Upper lobe of right lung (tissue), 1 donor: ENCODE results near the gene GGA3. TPM values are rescaled to one million over a fixed set of nuclear protein-coding genes. Genes with fewer than 3 reads are reported as not detected.

ENCODE experiments used
- ATAC-seq: fragments of 200-7000 bp; cut with Tn5 transposase; one replicate; pipeline ENCODE4 v1.9.1; 2020; ENCODE audit warnings: mild to moderate bottlenecking, moderate library complexity
- DNase-seq: peaks from one replicate; pipeline ENCODE4 v3.0.0-alpha.2; 2020
- H3K27ac ChIP-seq: fragments of 200-600 bp; one replicate; pipeline ENCODE4 v1.8.0; 2022
- H3K27me3 ChIP-seq: fragments of 200-600 bp; one replicate; pipeline ENCODE4 v1.8.0; 2022; ENCODE audit warnings: mild to moderate bottlenecking
- H3K36me3 ChIP-seq: fragments of 200-600 bp; one replicate; pipeline ENCODE4 v1.8.0; 2022
- H3K4me1 ChIP-seq: fragments of 200-600 bp; one replicate; pipeline ENCODE4 v1.8.0; 2022
- H3K4me3 ChIP-seq: fragments of 200-600 bp; one replicate; pipeline ENCODE4 v1.8.0; 2022; ENCODE audit warnings: mild to moderate bottlenecking
- H3K9me3 ChIP-seq: fragments of 200-600 bp; one replicate; pipeline ENCODE4 v1.8.0; 2022
- CTCF ChIP-seq: fragments of 200-600 bp; IDR thresholded peaks from one replicate; pipeline ENCODE4 v1.8.0; 2022; ENCODE audit warnings: antibody characterized with exemption
- intact Hi-C: fragments of 100-400 bp; cut with DNase I; formaldehyde crosslinking; loops from one replicate; pipeline ENCODE4 v1.11.0; 2022
- total RNA-seq: library from RNA; stranded (reverse); fragmentation: NEBNext Ultra II Directional; extraction: Animal tissue kit (Norgen Biotek cat#: 25700); gene quantifications from one replicate; pipeline ENCODE4 v1.2.1, GENCODE V29; 2021
- donor health status: DM: no; HTN: yes; CAD: no; lungs with severe emphysema.

The GGA3 gene
- total RNA-seq, 1 donor from 2014 or later: 52.7 TPM

GRCh38 chr17:75252039-75252816 lies 9.2 kb downstream of the GGA3 start:
- no peaks in the 10 kb centered on the region for H3K27me3 ChIP-seq
- no peak for TF ChIP-seq CTCF
- no peak overlapping the region for H3K27ac ChIP-seq
- no peaks in the 10 kb centered on the region for H3K9me3 ChIP-seq
- no peaks in the 10 kb centered on the region for H3K36me3 ChIP-seq
- no peak for ATAC-seq
- DNase-seq: no peak
- peaks cover 17% of the 10 kb centered on the region for H3K4me1 ChIP-seq
- no peak overlapping the region for H3K4me3 ChIP-seq
- intact Hi-C loops: no loop called here

GRCh38 chr17:75250009-75250471 lies 11.4 kb downstream of the GGA3 start:
- DNase-seq: no peak
- ATAC-seq: peak; percentile 53
- Histone ChIP-seq H3K9me3 (no peaks in the 10 kb centered on the region), H3K4me3 (no peak overlapping the region), H3K4me1 (peaks cover 13% of the 10 kb centered on the region), H3K27me3 (no peaks in the 10 kb centered on the region), H3K36me3 (peaks cover 16% of the 10 kb centered on the region), H3K27ac (no peak overlapping the region)
- no peak for TF ChIP-seq CTCF
- intact Hi-C loops: no loop called here

- no peak for TF ChIP-seq CTCF
Measured at GRCh38 chr17:75249564-75249963, 11.8 kb downstream of the GGA3 start.

GRCh38 chr17:75246404-75246803 lies 15.0 kb downstream of the GGA3 start:
- TF ChIP-seq CTCF: no peak
- H3K27me3 ChIP-seq: no peaks in the 10 kb centered on the region
- no peak overlapping the region for H3K4me3 ChIP-seq
- DNase-seq: no peak
- peaks cover 52% of the 10 kb centered on the region for H3K36me3 ChIP-seq
- peaks cover 13% of the 10 kb centered on the region for H3K4me1 ChIP-seq
- H3K9me3 ChIP-seq: no peaks in the 10 kb centered on the region
- no peak overlapping the region for H3K27ac ChIP-seq
- ATAC-seq: no peak
- intact Hi-C loops: no loop called here

More at GRCh38 chr17:75249564-75249963, 11.8 kb downstream of the GGA3 start:
- no peaks in the 10 kb centered on the region for H3K9me3 ChIP-seq
- no peak overlapping the region for H3K27ac ChIP-seq
- no peak overlapping the region for H3K4me3 ChIP-seq
- peaks cover 13% of the 10 kb centered on the region for H3K4me1 ChIP-seq
- no peaks in the 10 kb centered on the region for H3K27me3 ChIP-seq
- no peak for DNase-seq
- H3K36me3 ChIP-seq: peaks cover 21% of the 10 kb centered on the region
- no peak for ATAC-seq
- intact Hi-C loops: no loop called here

- Histone ChIP-seq H3K27me3 (no peaks in the 10 kb centered on the region), H3K36me3 (peaks cover 66% of the 10 kb centered on the region), H3K27ac (no peak overlapping the region), H3K9me3 (no peaks in the 10 kb centered on the region), H3K4me1 (peaks cover 7% of the 10 kb centered on the region), H3K4me3 (no peak overlapping the region)
- ATAC-seq (no peak), DNase-seq (no peak)
- intact Hi-C loops: no loop called here
- no peak for TF ChIP-seq CTCF
Measured at GRCh38 chr17:75245011-75245410, 16.4 kb downstream of the GGA3 start.
